Naive B cell (primary cell): ENCODE measurements around the gene PROKR2. TPM values are rescaled to one million over a fixed set of nuclear protein-coding genes. Genes with fewer than 3 reads are reported as not detected.

Experiments used
- ATAC-seq, 2 donors: fragments of 150-1000 bp; cut with Tn5 transposase; 2 replicates each; pipeline ENCODE4 v1.10.0; 2021; ENCODE audit warnings: low read depth in 2 of 2, mild to moderate bottlenecking in 2 of 2, moderate library complexity in 2 of 2
- DNase-seq: peaks from one replicate; pipeline ENCODE4 v3.0.0; 2022
- H3K27ac Mint-ChIP-seq, 6 donors: one replicate each; pipeline ENCODE4 v1.8.0; 2020 to 2022; ENCODE audit warnings: mild to moderate bottlenecking in 6 of 6, mixed read lengths in 6 of 6, moderate library complexity in 5 of 6, inconsistent platforms in 2 of 6
- H3K27me3 Mint-ChIP-seq, 3 donors: one replicate each; pipeline ENCODE4 v1.8.0; 2021 to 2022; ENCODE audit warnings: mixed read lengths in 3 of 3, mild to moderate bottlenecking in 1 of 3
- H3K36me3 Mint-ChIP-seq, 2 donors: one replicate each; pipeline ENCODE4 v1.8.0; 2020 to 2022; ENCODE audit warnings: mixed read lengths in 2 of 2, inconsistent platforms in 1 of 2, mild to moderate bottlenecking in 1 of 2
- H3K4me1 Mint-ChIP-seq, 3 donors: one replicate each; pipeline ENCODE4 v1.8.0; 2020 to 2022; ENCODE audit warnings: mixed read lengths in 3 of 3, inconsistent platforms in 1 of 3, mild to moderate bottlenecking in 1 of 3, moderate library complexity in 1 of 3
- H3K4me3 Mint-ChIP-seq, 8 donors: one replicate each; pipeline ENCODE4 v1.8.0; 2020 to 2022; ENCODE audit warnings: mild to moderate bottlenecking in 8 of 8, mixed read lengths in 8 of 8, moderate library complexity in 8 of 8, inconsistent platforms in 2 of 8
- H3K9me3 Mint-ChIP-seq, 7 donors: one replicate each; pipeline ENCODE4 v1.8.0; 2020 to 2022; ENCODE audit warnings: mixed read lengths in 7 of 7, mild to moderate bottlenecking in 5 of 7, inconsistent platforms in 2 of 7, moderate library complexity in 1 of 7
- polyA plus RNA-seq, 6 donors: library from polyadenylated mRNA; unstranded; fragments of 300-500 nt; fragmentation: Illumina TruSeq; gene quantifications; one replicate each; pipeline ENCODE4 v1.2.3, GENCODE V29; 2021; ENCODE audit warnings: low read depth in 6 of 6

Gene PROKR2
- polyA plus RNA-seq, 6 donors from 2014 or later: not detected

- Mint-ChIP-seq H3K4me1 (peaks cover 0 to 10% (median 3%) of the 10 kb centered on the region in 3 donors), H3K27me3 (peaks cover 4 to 18% (median 12%) of the 10 kb centered on the region in 3 donors), H3K27ac (no peak overlapping the region), H3K4me3 (no peak overlapping the region), H3K9me3 (no peaks in the 10 kb centered on the region), H3K36me3 (no peaks in the 10 kb centered on the region)
- DNase-seq (no peak), ATAC-seq (no peak)
Observed at GRCh38 chr20:5267092-5267491, 49.7 kb downstream of the PROKR2 start.

Other genes with a start within 250 kb of the PROKR2 start
- gene TMEM230, start 203.9 kb downstream of the PROKR2 start, polyA plus RNA-seq: 100 to 1,000 TPM; 201 to 343 (median 245) TPM
- gene PCNA, start 197.0 kb downstream of the PROKR2 start, polyA plus RNA-seq: 10 to 100 TPM; 33.4 to 43.0 (median 39.0) TPM
- gene CDS2, start 189.9 kb downstream of the PROKR2 start, polyA plus RNA-seq: 10 to 100 TPM; 41.0 to 73.4 (median 50.4) TPM